GM21786 (cell line): ENCODE measurements around the gene CUX1.
"Not testable (repeated sequence)": the region's sequence is repeated elsewhere in the genome, so short reads cannot be mapped to it uniquely, and the experiment has no call there.

Experiments used
- ATAC-seq: cut with Tn5 transposase; IDR thresholded peaks from one replicate; pipeline ENCODE4 v1.9.1; 2021; ENCODE audit not compliant: unreplicated experiment

CUX1 gene

GRCh38 chr7:101915000-101915399 lies 97.6 kb downstream of the CUX1 start:
- no peak for ATAC-seq

- no peak for ATAC-seq
Measured at GRCh38 chr7:101916041-101916800, 98.8 kb downstream of the CUX1 start.

- no peak for ATAC-seq
Measured at GRCh38 chr7:101916876-101917275, 99.5 kb downstream of the CUX1 start.

GRCh38 chr7:101917566-101917965 lies 100.1 kb downstream of the CUX1 start:
- no peak for ATAC-seq

DNA sequence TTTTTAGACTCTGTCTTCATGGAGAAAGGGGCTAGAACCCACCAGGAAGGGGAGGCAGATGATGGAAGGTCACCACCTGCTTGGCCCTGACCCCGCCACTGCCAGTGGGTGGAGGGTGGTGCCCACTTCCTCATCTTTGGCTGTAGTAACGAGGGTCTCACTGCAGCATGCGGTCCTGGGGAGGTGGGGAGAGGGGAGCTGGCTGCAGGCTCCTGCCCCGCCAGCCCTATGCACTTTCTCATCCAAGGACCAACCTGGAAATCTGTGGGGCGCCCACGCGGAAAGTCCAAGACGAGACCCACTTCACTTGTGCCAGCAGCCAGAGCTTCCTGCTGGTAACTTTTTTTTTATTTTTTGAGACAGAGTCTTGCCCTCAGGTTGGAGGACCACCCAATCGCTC lies 101.0 kb downstream of the CUX1 start:
- no peak for ATAC-seq

DNA sequence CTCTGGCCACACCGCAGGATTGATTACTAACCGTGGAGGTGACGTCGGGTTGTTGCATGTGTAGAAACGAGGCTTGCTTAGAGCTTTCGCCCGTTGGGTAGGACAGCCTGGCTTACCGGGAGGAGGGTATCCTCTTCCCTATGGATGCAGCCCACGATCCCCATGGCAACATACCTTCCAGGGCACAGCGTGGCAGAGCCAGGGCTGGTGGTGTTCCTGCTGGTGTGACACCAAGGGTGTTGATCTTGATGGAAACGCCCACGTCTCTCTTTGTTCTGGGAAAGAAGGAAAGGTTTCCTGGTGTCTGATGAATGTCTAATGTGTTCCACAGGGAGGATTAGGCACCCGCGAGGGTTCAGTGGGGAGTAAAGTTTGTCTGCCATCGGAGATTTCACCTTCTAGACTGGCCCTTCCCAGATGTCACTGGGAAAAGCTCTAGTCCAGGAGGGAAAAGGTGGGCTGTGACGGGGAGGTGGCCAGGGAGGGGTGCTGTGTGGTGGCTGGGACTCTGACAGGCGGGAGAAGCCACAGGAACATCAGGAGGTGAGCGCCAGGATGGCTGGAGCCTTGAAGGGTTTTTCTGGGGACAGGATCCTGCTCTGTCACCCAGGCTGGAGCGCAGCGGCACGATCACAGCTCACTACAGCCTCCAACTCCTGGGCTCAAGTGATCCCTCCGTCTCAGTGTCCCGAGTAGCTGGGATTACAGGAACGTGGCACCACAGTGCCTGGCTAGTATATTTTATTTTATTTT lies 102.1 kb downstream of the CUX1 start:
- no peak for ATAC-seq

- ATAC-seq = no peak
Measured at GRCh38 chr7:101921061-101921460, 103.6 kb downstream of the CUX1 start.

- ATAC-seq = not testable (repeated sequence)
Measured at GRCh38 chr7:101921546-101922489, 104.4 kb downstream of the CUX1 start.

DNA sequence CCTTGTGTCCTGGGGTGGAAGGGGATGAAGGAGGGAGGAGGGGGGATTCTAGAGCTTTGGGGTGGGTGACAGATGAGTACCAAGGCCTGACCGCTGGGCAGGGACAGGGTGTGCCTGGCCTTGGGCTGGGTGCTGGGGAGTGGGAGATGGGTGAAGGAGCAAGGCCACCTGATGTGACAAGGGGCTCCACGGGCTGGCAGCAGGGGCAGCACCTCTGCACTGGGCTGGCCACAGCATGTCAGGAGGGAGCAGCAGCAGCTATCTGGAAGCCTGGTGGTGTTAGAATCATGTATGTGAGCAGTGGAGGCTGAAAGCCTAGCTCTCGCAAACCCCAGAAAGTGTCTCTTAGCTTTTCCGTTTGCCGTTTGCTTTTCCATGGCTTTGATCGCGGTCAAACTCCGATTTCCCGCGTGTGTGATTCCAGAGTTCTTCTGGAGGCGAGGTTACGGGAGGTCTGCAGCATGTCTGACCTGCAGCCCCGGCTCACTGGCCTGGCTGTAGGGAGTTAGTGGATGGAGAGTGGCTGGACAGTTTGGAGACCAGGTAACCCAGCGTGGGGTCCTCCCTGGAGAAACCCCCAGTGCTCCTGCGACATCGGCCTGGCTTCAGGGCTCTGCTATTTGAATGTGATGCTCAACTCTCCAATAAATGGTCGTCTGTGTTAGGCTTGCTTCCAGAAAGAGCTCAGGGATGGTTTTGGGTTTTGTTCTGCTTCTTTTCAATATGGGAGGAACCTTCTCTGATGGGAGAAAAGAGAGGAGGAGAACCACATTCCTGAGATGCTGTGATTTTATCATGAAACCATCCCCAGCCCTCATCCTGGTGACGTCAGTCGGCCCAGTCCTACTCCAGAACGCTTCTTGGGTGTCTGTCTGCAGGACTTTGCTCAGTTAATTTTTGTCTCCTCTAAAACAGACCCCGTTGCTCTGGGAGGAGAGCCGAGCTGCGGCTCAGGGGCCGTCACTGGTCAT lies 105.5 kb downstream of the CUX1 start:
- no peak for ATAC-seq

- ATAC-seq = no peak
Measured at GRCh38 chr7:101923602-101923985, 106.2 kb downstream of the CUX1 start.

- ATAC-seq = no peak
Measured at GRCh38 chr7:101924171-101924570, 106.7 kb downstream of the CUX1 start.

GRCh38 chr7:101926265-101926664 lies 108.8 kb downstream of the CUX1 start:
- no peak for ATAC-seq

DNA sequence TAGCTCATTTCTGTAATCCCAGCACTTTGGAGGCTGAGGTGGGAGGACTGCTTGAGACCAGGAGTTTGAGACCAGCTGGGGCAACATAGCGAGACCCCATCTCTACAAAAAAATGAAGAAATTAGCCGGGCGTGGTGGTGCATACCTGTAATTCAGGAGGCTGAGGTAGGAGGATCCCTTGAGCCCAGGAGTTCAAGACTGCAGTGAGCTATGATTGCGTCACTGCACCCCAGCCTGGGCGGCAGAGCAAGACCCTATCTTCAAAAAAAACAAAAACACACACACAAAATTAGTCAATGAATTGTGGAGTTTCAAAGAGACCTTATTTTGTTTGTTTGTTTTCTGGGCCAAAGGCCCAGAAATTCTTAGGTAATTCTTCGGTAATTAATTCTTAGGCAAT lies 110.0 kb downstream of the CUX1 start:
- no peak for ATAC-seq

DNA sequence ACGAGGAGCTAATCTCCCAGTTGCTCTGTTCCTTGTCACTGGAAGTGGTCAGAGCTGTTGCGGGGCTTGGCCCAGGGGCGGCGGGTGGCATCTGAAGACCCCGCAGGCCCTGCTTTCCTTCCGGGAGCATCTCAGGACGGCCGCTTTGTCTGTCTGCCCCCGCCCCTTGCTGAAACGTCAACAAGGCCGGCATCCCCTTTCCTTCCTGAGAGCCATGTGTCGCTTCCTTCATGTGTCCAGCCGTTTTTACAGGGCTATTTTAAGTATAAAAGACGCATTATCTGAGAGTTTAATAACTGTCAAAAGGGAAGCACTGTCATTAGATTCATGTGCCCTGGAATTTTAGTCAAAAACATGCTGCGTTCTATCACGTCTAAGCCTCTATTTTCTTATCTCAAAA lies 110.4 kb downstream of the CUX1 start:
- no peak for ATAC-seq

GRCh38 chr7:101929256-101929655 lies 111.8 kb downstream of the CUX1 start:
- ATAC-seq = no peak

DNA sequence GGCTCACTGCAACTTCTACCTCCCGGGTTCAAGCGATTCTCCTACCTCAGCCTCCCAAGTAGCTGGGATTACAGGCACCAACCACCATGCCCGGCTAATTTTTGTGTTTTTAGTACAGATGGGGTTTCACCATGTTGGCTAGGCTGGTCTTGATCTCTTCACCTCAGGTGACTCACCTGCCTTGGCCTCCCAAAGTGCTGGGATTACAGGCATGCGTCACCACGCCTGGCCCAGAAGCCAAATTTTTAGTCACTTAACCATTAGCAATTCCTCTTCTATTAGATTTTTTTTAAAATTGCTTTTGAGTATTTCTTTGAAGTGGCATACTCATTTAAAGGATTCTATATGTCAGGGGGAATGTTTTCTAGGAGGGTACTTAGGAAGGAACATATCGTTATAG lies 112.5 kb downstream of the CUX1 start:
- not testable (repeated sequence) for ATAC-seq

GRCh38 chr7:101932083-101932482 lies 114.7 kb downstream of the CUX1 start:
- ATAC-seq = no peak

GRCh38 chr7:101933028-101933427 lies 115.6 kb downstream of the CUX1 start:
- no peak for ATAC-seq

- peak; percentile 81 for ATAC-seq
Measured at GRCh38 chr7:101933688-101934121, 116.3 kb downstream of the CUX1 start.

- ATAC-seq = no peak
Measured at GRCh38 chr7:101934618-101935017, 117.2 kb downstream of the CUX1 start.
